ENCODE measurements around the gene IL7R.
"Not testable (repeated sequence)": the region's sequence is repeated elsewhere in the genome, so short reads cannot be mapped to it uniquely, and the experiment has no call there.

The IL7R gene

GRCh38 chr5:35876922-35877321 lies 20.2 kb downstream of the IL7R start:
- peak; percentile 52 for DNase-seq (ENCODE audit: low read depth)

- DNase-seq (ENCODE audit: low read depth): no peak
Measured at GRCh38 chr5:35877655-35878054, 21.0 kb downstream of the IL7R start.

DNA sequence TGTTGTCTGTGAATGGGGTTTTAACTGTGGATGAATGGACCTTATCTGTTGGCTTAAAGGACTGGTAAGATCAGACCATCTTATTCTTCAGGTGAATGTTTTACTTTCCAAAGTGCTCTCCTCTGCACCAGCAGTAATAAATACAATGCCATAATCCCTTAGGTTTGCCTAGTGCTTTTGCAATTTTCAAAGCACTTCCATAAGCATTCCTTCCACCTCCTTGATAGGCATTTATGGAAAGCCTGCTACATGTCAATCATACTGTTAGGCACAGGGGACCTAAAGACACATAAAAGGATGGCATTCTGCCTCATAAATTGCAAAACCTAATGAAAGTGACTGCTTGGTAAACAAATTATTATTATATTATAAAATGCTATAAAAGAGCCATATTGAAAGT lies 21.4 kb downstream of the IL7R start:
- no peak for DNase-seq (ENCODE audit: low read depth)

- DNase-seq (ENCODE audit: low read depth): no peak
Measured at GRCh38 chr5:35879096-35879495, 22.4 kb downstream of the IL7R start.

GRCh38 chr5:35879649-35880048 lies 23.0 kb downstream of the IL7R start:
- no peak for DNase-seq (ENCODE audit: low read depth)

GRCh38 chr5:35880156-35880555 lies 23.5 kb downstream of the IL7R start:
- no peak for DNase-seq (ENCODE audit: low read depth)

DNA sequence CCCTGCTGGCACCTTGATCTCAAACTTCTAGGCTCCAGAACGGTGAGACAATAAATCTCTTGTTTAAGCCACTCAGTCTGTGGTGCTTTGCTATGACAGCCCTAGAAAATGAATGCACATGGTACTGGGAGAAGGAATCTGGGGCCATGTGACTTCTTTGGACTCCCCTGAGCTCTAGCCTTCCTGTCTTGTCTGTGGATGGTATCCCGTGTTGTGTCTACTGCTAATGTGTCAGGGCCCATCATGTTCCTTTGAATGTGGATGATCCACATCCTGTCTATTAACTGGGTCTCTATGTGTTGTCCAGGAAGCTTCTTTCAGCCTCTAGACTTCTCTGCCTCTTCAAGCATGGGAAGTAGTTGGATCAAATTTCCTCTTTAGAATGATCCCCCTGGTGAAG lies 25.1 kb downstream of the IL7R start:
- no peak for DNase-seq (ENCODE audit: low read depth)

GRCh38 chr5:35884191-35884769 lies 27.6 kb downstream of the IL7R start:
- DNase-seq (ENCODE audit: low read depth): peak; percentile 28

- DNase-seq (ENCODE audit: low read depth): no peak
Measured at GRCh38 chr5:35884773-35885172, 28.1 kb downstream of the IL7R start.

DNA sequence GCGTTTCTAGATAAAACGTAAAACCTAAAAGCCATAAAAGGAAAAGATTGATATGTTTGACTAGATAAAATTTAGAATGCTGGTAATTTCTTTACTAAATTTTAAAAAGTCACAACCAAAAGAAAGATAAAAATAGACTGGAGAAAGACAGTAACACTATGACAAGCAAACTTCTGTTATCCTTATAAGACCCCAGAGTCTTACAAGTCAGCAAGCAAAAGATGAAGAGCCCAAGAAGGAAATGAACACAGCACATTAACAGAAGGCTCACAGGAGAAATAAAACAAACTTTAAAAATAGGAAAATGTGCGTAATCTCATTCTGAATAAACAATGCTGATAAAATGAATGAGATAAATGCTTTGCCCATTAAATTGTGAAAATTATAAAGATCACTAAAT lies 29.7 kb downstream of the IL7R start:
- no peak for DNase-seq (ENCODE audit: low read depth)

- DNase-seq (ENCODE audit: low read depth): no peak
Measured at GRCh38 chr5:35887321-35888100, 30.8 kb downstream of the IL7R start.

DNA sequence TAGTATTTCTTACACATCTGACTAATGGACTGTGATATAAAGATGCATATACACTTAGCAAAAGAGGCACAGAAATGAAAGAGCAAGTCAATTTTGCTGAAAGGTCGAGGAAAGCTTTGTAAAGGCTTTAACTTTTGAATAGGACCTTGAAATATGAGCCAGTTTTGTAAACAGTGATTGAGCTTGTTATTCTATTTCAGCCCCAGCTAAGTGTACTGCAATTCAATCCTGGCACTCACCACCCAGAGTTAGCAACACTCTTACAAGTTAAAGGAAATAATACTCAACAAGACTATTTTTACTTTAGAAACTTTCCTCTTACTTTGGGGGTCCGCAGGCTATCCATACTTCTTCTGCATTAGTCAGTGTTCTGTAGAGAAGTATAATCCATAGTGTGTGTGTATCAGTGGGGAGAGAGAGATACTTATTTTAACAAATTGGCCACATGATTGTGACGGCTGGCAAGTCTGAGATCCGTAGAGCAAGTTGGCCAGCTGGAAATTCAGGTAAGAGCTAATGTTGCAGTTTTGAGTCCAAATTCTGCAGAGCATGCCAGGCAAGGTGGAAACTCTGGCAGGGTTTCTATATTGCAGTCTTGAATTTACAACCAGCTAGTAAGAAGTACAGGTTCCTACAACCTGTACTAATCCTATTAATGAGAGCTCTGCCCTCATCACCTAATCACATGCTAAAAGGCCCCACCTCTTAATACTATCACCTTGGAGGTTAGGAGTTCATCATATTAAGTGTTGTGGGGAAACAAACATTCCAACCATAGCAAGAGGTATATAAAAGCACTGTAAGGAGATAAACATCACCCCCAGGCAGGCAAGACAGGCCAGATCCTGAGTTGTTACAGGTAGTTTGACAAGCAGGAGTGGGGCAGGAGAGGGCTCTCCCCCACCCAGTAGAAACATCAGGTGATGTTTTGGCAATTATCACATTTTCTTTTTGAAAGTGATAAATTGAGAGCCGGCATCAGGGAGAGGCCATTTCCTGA lies 33.6 kb downstream of the IL7R start:
- no peak for DNase-seq (ENCODE audit: low read depth)

DNA sequence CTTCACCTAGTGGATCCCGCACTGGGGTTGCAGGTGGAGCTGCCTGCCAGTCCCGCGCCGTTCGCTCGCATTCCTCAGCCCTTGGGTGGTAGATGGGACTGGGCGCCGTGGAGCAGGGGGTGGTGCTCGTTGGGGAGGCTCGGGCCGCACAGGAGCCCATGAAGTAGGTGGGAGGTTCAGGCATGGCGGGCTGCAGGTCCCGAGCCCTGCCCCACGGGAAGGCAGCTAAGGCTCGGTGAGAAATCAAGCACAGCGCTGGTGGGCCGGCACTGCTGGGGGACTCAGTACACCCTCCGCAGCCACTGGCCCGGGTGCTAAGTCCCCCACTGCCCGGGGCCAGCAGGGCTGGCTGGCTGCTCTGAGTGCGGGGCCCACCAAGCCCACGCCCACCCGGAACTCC lies 36.1 kb downstream of the IL7R start:
- DNase-seq (ENCODE audit: low read depth): not testable (repeated sequence)

- no peak for DNase-seq (ENCODE audit: low read depth)
Measured at GRCh38 chr5:35894131-35894530, 37.4 kb downstream of the IL7R start.

DNA sequence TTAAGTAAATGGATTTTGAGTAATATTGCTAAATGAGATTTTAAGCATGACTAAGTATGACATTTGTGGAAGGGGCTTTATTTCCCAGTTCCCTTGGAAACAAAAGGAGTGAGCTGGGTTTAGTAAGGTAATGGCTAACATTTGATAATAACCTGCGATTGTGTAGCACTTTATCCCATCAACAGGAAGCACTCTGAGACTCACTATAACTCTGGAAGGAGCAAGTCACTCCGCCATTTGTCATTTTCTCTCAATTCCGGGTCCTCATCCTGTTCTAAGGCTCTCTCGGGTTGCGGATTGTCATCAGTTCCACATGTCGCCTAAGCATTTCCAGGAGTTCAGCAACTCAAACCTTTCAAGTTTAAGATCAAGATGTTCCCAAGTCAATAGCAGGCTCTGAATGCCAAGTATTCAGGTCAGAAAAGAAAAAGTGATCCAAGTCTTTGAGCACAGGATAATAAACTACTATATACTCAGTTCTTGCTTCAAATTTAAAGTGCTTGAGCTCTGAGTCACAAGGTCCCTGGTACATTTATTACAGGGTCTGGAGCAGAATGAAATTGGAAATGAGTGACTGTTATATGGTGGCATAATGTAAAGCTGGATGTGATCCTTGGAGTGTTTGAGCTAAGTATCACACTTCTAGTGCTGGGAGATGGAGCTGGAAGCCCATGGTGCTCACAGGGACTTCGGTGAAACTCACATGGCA lies 42.4 kb downstream of the IL7R start:
- no peak for DNase-seq (ENCODE audit: low read depth)

DNA sequence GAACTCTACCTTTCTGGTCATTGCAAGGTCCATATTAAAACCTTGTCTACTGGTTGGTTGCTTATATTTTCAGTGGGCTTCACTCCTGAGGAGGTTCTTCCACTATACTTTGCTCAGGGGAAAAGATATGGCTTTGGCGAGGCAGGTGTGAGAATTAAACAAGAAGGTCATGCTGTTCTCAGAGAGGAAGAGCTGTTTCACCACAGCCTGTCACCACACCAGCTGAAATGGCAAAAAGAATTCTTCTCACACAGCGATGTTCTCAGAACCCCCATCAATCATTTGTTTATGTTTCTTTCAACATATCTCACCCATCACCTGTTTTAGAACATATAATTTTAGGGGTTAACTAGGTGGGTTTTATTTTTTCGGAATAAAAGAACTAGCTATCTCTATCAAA lies 43.1 kb downstream of the IL7R start:
- no peak for DNase-seq (ENCODE audit: low read depth)

DNA sequence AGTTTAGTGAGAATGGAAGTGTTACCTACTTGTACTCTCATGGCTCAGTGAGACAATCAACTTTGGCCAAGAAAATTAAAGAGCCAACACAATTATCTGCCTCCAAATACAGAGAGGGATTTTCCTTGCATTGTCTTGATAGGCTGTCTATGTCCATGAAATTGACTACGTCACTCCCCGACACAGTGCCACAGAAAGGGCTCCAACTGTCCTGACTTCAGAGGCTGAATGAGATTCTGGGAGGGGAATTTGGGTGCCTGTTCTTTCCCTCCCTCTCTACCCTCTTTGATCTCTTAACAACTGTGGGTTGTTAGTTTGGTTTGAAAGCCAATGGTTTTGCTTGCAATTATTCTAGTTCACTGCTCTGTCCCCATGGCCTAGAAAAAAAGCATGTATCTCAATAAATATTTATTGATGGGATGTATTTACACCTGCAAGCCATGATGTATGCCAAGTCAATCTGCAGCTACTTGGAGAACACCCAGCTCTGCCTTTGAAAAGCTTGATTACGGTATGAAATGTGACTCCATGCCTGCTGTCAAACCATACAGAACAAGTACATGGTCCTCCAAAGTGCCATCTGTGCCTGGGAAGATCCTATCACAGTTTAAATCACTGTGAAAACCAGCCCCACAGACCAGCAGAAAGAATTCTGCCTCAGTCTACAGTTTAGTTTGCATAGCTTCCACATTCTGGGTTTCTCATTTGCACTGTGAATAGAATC lies 44.4 kb downstream of the IL7R start:
- DNase-seq (ENCODE audit: low read depth): no peak

DNA sequence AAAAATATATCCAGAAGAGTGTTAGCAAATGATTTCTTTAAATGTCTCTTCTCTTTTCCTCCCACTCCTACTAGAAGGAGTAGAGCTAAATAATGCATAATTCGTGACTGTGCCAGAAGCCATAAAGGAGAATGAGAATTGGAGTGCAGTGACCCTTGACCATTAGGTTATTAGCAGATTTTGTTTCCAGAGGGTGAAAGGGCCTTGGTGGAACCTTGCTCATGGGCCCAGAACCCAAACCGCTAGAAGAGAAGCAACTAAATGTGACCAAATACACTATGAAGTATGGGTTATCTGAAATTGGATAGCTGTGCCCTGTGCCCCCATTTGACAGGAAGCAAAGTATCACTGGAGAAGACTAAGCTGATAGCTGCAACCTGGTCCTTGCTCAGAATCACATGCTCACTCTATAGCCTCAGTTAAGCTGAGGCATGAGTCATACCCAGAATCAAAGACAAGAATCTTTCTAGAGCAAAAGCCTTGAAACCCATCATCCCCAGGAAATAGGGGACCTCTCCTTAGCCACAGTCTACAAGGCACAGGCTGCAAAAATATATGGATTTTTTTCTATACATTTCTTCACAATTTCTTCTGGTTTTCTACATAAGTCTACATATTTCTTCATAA lies 45.5 kb downstream of the IL7R start:
- DNase-seq (ENCODE audit: low read depth): no peak

DNA sequence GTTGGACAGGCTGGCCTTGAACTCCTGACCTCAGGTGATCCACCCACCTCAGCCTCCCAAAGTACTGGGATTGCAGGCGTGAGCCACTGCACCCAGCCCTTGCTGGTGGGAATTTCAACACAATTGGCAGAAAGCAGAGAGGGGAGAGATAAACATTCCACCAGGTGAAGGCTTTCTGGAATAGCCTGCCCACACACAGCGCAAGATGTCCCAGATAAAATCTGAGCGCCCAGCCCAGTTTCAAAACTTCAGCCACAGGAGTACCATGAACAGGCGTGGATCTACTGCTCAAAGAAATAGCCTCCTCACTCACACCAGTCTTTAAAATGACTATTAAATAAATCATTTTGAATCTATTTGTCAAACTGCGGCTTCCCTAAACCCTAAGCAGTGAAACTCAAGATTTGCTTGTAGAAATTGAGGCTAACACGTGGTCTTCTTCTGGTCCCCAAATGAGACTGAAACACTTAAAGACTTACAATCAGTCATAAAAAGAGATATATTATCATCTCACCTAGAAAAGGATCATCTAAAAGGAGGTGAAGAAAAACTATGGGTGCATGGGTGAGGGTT lies 47.0 kb downstream of the IL7R start:
- DNase-seq (ENCODE audit: low read depth): no peak

DNA sequence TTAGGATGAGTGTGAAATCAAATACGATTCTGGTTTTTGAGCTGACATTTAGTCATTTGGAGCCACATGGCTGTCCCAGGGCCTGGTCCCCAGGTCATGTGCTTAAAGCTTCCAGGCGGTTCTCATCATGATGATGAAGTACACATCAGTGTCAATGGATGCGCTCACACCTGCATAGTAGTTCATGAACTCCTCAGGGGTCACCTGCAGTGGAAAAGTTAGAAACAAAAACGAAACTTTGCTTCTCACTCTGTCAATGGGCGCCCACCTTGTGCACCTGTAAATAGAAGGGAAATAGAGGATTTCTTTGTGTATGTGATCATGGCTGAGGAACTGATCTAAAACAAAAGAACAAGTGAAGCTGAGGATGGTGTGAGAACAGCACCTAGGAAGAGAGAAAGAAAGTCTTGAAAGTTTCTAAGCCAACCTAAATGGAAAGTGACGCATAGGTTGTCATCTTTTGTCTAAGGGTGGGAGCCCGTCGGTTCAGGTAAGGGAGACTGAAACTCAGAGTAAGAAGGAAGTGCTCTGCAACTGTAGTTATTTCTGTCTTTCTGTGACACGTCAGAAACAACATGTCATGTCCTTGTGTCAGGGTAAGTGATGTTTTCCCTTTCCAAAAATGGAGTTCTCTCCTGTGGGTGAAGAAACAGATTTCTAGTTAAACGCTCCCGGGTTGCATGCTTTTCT lies 47.9 kb downstream of the IL7R start:
- no peak for DNase-seq (ENCODE audit: low read depth)

Measured in stromal cell of bone marrow (primary cell).